ENCODE results near the gene MPDZ.

Gene MPDZ

GRCh38 chr9:13278368-13279246 lies 885 bp downstream of the MPDZ start:
- DNase-seq: peak; percentile 43 to 51
- TF ChIP-seq POLR2A (IDR thresholded peaks at IDR 0.05; ENCODE audit: low read length): no peak
- no peak for TF ChIP-seq GATA1 (IDR thresholded peaks at IDR 0.05; ENCODE audit: low read depth, low read length)

DNA sequence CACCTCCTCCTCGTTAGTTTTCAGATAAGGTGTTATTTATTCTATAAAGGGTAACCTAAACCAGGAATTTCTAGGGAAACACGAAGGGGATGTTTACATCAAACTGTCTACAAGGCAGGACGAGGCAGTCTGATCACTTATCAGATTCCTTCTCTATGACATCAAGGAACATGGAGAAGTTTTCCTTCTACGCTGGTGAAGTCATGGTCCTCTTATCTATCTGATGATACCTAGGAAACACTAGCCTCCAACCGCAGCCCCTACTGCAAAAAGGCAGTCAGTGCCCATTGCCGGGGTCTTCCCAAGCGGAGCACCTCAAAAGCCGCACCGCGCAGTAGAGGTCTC lies 1.5 kb downstream of the MPDZ start:
- DNase-seq: peak; percentile 27
- TF ChIP-seq GATA1 (IDR thresholded peaks at IDR 0.05; ENCODE audit: low read depth, low read length) (no peak), POLR2A (IDR thresholded peaks at IDR 0.05; ENCODE audit: low read length) (no peak)

DNA sequence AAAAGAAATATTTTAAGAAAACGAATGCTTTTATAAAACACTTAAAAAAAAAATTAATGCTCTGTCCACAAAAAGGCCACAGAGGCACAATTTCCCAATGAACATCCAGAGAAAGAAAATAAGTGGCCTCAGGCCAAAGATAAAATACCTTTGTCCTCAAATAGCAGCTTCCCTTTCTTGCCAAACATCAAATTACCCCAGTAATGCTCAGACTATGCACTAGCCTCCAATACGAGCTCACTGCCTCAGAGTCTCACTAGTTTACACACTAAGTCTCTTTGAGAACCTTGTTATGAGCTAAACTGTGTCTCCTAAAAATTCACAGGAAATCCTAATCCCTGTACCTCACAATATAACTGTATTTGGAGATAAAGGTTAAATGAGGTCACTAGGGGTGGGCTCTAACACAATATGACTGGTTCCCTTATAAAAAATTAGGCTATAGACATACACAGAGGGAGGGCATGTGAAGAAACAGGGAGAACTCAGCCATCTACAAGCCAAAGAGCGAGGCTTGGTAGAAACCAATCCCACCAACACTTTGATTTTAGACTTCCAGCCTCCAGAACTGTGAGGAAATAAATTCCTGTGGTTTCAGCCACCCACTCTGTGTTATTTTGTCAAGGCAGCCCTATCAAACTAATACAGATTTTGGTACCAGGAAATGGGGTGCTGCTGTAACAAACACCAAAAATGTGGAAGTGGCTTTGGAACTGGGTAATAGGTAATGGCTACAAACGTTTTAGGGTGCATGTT lies 4.4 kb downstream of the MPDZ start:
- TF ChIP-seq GATA1 (IDR thresholded peaks at IDR 0.05; ENCODE audit: low read depth, low read length): no peak
- TF ChIP-seq POLR2A (IDR thresholded peaks at IDR 0.05; ENCODE audit: low read length): no peak
- no peak for DNase-seq

DNA sequence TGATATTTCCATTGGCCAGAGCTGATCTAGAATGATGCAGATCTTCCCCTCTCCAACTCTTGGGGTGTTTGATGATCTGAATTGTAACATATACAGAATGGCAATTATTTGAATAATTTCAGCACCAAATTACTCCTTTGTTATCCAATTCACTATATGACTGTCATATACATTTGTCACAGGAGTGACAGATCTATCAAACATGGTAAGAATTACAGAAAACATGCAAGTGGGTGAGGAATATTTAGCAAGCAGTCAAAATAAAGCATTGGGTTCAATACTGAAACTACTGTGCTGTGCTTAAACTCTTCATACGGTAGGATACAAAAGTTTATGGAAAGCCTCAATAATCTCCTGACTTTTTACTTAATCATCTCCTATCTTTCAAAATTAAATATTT lies 8.8 kb downstream of the MPDZ start:
- TF ChIP-seq POLR2A (IDR thresholded peaks at IDR 0.05; ENCODE audit: low read length) (no peak), GATA1 (IDR thresholded peaks at IDR 0.05; ENCODE audit: low read depth, low read length) (no peak)
- DNase-seq: no peak

DNA sequence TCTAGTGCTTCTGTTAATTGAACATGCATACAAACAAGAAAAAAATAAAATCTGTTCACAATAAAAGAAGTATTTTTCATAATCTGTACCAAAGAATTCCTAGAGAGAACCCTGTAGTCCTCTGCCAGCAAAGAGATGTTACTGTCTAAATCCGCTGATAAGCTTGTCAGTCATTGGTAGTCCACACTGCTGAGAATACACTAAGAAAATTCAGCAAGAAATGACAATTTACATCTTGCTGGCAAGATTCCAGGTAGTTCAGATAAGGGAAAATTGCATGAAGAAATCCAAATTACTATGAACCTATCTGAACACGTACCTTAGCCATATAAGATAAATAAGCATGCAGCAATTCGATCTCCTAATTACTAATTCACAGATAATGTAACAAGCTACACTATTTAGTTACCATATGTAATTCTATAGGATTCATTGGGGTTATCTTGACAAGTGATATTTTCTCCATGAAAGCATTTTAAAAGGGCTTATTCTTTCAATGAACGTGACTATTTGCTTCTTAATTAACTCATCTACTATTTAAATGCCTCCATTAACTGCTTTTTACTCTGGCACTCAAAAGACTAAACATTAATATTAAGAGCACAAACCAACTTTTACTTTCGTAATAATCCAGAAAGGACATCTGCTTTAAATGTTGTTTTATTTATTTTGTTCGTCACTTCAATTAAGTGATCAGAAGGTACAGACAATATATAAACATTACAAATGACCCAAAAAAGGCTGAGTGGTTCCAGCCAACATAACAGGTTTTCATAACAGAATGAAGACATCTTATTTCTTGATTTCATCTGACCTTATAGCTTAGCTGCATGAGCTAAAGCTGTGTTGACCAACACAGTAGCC lies 9.7 kb downstream of the MPDZ start:
- peak; percentile 3 to 7 for DNase-seq
- no peak for TF ChIP-seq GATA1 (IDR thresholded peaks at IDR 0.05; ENCODE audit: low read depth, low read length)
- TF ChIP-seq POLR2A (IDR thresholded peaks at IDR 0.05; ENCODE audit: low read length): no peak

GRCh38 chr9:13268469-13268868 lies 11.0 kb downstream of the MPDZ start:
- no peak for TF ChIP-seq POLR2A (IDR thresholded peaks at IDR 0.05; ENCODE audit: low read length)
- no peak for TF ChIP-seq GATA1 (IDR thresholded peaks at IDR 0.05; ENCODE audit: low read depth, low read length)

DNA sequence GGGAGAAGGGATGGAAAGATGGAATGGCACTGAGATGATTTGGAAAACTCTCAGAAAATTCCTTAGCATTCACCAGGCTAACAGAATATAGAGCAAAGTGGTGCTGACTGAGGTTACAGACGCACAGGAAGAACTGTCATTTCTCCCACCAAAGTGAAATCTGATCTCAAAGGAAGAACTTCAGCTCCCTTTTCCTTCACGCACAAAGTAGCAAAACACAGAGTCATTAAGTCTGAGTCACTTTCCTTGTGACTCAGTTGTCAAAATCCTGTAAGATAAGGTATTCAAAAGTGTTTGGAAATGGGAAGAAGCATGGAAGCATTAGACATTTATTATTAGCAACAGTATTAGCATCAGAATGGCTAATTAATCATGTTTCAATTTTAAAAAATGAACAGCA lies 11.7 kb downstream of the MPDZ start:
- TF ChIP-seq GATA1 (IDR thresholded peaks at IDR 0.05; ENCODE audit: low read depth, low read length): no peak
- no peak for TF ChIP-seq POLR2A (IDR thresholded peaks at IDR 0.05; ENCODE audit: low read length)
- DNase-seq: no peak

More at GRCh38 chr9:13268469-13268868, 11.0 kb downstream of the MPDZ start:
- peak; percentile 1 to 6 for DNase-seq

DNA sequence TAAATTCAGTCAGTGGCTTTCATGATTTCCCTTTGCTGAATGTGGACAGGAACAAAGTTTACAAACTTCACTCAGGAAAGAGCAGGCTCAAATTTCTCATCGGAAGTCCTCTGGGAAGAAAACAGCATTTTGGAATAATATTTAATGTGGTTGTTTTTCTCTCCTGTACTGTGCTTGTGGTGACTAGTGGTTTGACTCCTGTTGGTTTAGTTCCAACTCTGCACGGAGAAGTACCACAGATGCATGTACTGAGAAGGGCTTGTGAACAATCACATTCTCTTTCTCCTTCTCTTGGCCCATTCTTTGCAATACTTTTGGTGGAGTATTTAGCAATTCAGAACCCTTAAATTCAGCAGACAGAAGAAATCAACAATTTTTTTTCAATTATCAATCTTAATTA lies 13.3 kb downstream of the MPDZ start:
- no peak for DNase-seq
- TF ChIP-seq GATA1 (IDR thresholded peaks at IDR 0.05; ENCODE audit: low read depth, low read length): no peak
- no peak for TF ChIP-seq POLR2A (IDR thresholded peaks at IDR 0.05; ENCODE audit: low read length)

- TF ChIP-seq POLR2A (IDR thresholded peaks at IDR 0.05; ENCODE audit: low read length) (no peak), GATA1 (IDR thresholded peaks at IDR 0.05; ENCODE audit: low read depth, low read length) (no peak)
- no peak for DNase-seq
Measured at GRCh38 chr9:13264788-13265187, 14.7 kb downstream of the MPDZ start.

DNA sequence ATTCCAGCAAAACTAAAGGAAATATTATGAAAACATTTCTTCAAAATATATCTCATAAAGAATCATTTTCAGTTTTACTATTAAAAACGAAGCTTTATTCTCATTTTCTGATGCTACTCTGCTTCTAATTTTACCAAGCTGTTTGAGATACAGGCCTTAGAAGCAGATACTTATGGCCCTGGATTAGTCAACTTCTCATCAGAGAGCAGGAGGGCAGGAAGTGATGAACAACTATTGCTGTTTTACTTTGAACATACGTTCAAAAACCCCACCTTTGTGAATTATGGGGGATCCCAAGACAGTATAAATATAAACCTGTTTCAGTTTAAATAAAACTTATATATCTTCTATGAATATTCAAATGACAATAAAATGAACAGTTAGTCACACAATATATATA lies 16.0 kb downstream of the MPDZ start:
- TF ChIP-seq GATA1 (IDR thresholded peaks at IDR 0.05; ENCODE audit: low read depth, low read length): no peak
- TF ChIP-seq POLR2A (IDR thresholded peaks at IDR 0.05; ENCODE audit: low read length): no peak
- no peak for DNase-seq

DNA sequence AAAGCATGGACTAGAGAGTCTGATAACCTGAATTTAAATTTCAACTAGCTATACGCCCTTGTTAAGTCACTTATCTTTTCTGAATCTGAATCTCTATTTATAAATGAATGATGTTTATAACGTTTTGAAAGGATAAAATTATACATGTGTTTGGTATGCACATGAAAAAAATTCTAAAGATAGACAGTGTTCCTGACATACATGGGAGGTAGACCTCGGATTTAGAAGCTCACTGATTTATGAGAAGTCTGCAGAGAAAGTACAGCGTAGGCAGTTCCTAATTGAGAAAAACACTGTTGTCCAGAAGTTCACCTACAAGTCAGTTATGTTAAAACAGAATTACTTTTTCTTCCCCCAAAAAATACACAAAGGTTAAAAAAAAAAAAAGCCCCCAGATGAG lies 26.6 kb downstream of the MPDZ start:
- no peak for DNase-seq
- no peak for TF ChIP-seq POLR2A (IDR thresholded peaks at IDR 0.05; ENCODE audit: low read length)
- no peak for TF ChIP-seq GATA1 (IDR thresholded peaks at IDR 0.05; ENCODE audit: low read depth, low read length)

DNA sequence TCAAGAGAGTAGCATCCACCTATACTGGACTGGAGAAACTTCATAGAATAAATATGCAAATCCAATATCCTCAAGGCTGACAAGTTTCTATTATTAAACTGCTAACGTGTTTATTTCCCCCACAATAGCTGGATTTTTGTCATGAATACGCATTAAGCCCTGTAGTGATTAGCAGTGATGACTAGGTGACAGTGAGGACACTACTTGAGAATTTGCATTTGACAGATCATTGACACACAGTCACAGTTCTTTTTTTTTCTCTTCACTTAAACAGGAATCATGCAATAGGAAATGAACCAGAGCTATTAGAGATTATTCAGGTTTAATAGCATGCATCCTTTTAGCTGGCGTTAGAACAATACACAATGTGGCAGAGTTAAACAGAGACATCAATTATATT lies 35.3 kb downstream of the MPDZ start:
- DNase-seq: no peak
- TF ChIP-seq GATA1 (IDR thresholded peaks at IDR 0.05; ENCODE audit: low read depth, low read length) (no peak), POLR2A (IDR thresholded peaks at IDR 0.05; ENCODE audit: low read length) (no peak)

DNA sequence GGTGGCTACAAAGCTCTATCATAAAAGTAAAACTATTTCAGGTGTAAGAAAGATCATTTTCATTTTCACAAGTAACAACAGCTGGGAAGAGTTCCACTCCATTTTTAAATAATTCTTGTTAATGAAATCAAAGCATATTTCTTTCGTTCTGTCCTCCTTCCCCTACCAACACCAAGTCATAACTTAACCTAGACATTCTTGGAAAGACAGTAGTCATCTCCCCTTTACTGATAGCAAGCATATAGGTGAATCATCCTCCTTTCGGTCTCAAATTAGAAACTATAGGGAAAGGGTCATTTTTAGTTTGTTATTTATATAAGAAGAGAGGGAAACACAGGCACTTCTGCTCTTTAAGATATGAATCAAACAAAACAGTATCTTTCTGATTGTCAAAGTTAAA lies 38.2 kb downstream of the MPDZ start:
- no peak for TF ChIP-seq GATA1 (IDR thresholded peaks at IDR 0.05; ENCODE audit: low read depth, low read length)
- TF ChIP-seq POLR2A (IDR thresholded peaks at IDR 0.05; ENCODE audit: low read length): no peak
- DNase-seq: no peak

- no peak for TF ChIP-seq GATA1 (IDR thresholded peaks at IDR 0.05; ENCODE audit: low read depth, low read length)
- no peak for TF ChIP-seq POLR2A (IDR thresholded peaks at IDR 0.05; ENCODE audit: low read length)
- no peak for DNase-seq
Measured at GRCh38 chr9:13239660-13240059, 39.8 kb downstream of the MPDZ start.

All from erythroblast (primary cell).